ENCODE data around the gene MOSPD2. TPM values are rescaled to one million over a fixed set of nuclear protein-coding genes. Genes with fewer than 3 reads are reported as not detected.

Gene MOSPD2
- total RNA-seq = 15.5 TPM

DNA sequence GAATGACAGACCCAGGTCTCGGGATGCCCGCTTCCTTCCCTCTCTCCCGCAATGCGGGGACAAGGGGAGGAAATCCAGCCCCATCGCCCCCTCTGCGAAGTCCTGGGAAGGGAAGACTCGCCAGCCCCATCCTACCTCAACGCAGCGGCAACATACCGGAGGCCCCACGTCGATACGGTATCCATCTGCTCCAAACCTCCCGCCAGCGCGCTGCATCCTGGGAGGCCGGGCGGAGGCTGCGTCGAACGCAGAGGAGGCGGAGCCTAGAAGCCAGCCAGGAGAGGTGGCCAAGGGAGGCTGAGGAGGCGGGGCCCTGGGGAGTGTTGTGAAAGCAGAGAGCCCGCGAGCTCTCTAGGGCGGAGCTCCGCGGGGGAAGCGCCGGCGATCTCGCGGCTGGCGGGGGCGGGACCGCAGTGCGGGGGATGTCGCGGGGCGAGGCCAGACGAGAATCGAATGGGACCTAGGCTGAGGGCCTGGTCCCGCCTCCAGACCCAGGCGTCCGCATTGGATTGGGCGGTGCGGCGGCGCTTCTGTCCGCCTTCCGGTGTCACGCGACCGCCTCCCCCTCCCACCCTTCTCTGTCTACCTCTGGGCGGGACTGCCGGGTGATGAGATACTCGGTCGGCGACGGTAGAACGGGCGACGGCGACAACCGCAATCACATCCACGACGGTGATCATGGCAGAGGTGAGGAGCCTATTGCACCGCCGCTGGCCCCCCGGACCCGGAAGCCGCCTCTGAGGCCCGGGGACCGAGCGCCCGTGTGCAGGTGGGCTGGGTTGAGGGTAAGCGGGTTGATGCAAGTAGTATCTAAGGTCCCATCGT, at the start of gene MOSPD2, which contains the start of gene FANCB:
MOSPD2 (plus strand) TSS at position 571 of the 825 bp plus-strand sequence; CDS start at position 679, 108 bp downstream.
FANCB (minus strand) TSS at position 219 of the 825 bp plus-strand sequence. CDS start 7,559 bp downstream, outside the sequence.

Other genes starting within 250 kb of the MOSPD2 start
- gene FANCB, start 352 bp upstream of the MOSPD2 start, total RNA-seq = 11.3 TPM